Endothelial cell of umbilical vein (primary cell): ENCODE results near the gene NDUFA11.

Source experiments
- FOS ChIP-seq: IDR thresholded peaks from 2 replicates; pipeline ENCODE4 v1.6.1; 2011; ENCODE audit warnings: mild to moderate bottlenecking, low read length, moderate library complexity, borderline replicate concordance; ENCODE audit not compliant: insufficient read depth
- POLR2A ChIP-seq: IDR thresholded peaks from 2 replicates; pipeline ENCODE4 v1.6.1; 2012; ENCODE audit warnings: low read depth, mild to moderate bottlenecking, control low read depth, low read length
- POLR2AphosphoS5 ChIP-seq: IDR thresholded peaks from 2 replicates; pipeline ENCODE4 v1.6.1; 2012; ENCODE audit warnings: low read depth, mild to moderate bottlenecking, control low read depth, low read length, moderate library complexity; ENCODE audit not compliant: insufficient read depth
- TF ChIP-seq, protein P1 (sequence below), 2 donors: IDR thresholded peaks; 1 replicate in 1 of 2; 2 replicates in 1 of 2; pipeline ENCODE4 v1.5.1; 2011; ENCODE audit warnings: low read length in 2 of 2, mild to moderate bottlenecking in 2 of 2, moderate library complexity in 2 of 2, control low read depth in 1 of 2, inconsistent platforms in 1 of 2, low read depth in 1 of 2; ENCODE audit not compliant: insufficient read depth in 1 of 2; ENCODE audit errors: extremely low read depth in 1 of 2

DNA sequence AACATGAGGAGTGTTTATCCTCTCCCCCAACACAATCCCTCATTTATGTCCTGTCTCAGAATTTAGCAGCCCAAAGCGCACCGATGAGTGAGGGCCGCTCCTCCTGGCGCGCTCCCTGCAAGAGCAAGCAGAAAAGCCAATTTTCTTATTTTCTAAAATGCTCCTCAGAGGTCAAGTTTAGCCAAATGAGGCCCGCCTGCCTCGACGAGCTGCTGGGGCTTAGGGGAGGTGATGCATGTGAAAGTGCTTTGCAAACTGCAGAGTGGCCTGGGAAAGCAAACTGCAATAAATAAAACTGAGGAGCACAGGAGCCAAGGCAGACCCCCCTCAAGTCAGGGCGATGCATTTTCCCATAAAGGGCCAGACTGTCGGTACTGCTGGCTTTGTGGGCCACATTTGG, 39.5 kb upstream of the NDUFA11 start:
- TF ChIP-seq, protein P1, sequence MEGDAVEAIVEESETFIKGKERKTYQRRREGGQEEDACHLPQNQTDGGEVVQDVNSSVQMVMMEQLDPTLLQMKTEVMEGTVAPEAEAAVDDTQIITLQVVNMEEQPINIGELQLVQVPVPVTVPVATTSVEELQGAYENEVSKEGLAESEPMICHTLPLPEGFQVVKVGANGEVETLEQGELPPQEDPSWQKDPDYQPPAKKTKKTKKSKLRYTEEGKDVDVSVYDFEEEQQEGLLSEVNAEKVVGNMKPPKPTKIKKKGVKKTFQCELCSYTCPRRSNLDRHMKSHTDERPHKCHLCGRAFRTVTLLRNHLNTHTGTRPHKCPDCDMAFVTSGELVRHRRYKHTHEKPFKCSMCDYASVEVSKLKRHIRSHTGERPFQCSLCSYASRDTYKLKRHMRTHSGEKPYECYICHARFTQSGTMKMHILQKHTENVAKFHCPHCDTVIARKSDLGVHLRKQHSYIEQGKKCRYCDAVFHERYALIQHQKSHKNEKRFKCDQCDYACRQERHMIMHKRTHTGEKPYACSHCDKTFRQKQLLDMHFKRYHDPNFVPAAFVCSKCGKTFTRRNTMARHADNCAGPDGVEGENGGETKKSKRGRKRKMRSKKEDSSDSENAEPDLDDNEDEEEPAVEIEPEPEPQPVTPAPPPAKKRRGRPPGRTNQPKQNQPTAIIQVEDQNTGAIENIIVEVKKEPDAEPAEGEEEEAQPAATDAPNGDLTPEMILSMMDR (IDR thresholded peaks at IDR 0.05; ENCODE audit: extremely low read depth in 1 of 2, insufficient read depth in 1 of 2, low read depth in 1 of 2, low read length in 2 of 2), result no peak
- TF ChIP-seq POLR2AphosphoS5 (no peak), POLR2A (no peak), FOS (no peak)
